Stomach (tissue), 4 donors: Measurements from ENCODE around the gene CACNA1G.

Experiments used
- CTCF ChIP-seq, 7 experiments: fragments of 450-650 bp in 4 of 7; fragments of 200-600 bp in 3 of 7; sonication (generic) in 3 of 7; IDR thresholded peaks; one replicate each; pipeline ENCODE4 v1.5.1; 2016 to 2019; ENCODE audit warnings: antibody characterized with exemption in 7 of 7, control low read depth in 2 of 7, mild to moderate bottlenecking in 1 of 7
- EP300 ChIP-seq: sonication (generic); formaldehyde crosslinking; IDR thresholded peaks from one replicate; pipeline ENCODE4 v1.6.1; 2017; ENCODE audit warnings: antibody characterized with exemption
- POLR2A ChIP-seq, 4 donors: fragments of 450-650 bp; IDR thresholded peaks; one replicate each; pipeline ENCODE4 v1.6.1; 2016; ENCODE audit warnings: antibody characterized with exemption in 4 of 4, control low read depth in 2 of 4, mild to moderate bottlenecking in 1 of 4, moderate library complexity in 1 of 4
- POLR2AphosphoS5 ChIP-seq, 3 donors: sonication (generic); formaldehyde crosslinking; IDR thresholded peaks; one replicate each; pipeline ENCODE4 v1.6.1; 2016; ENCODE audit warnings: antibody characterized with exemption in 3 of 3

GRCh38 chr17:50589095-50589705 lies 28.7 kb downstream of the CACNA1G start:
- TF ChIP-seq CTCF (IDR thresholded peaks at IDR 0.05) (no peak), POLR2A (IDR thresholded peaks at IDR 0.05) (no peak), POLR2AphosphoS5 (IDR thresholded peaks at IDR 0.05) (no peak), EP300 (no peak)
